Measurements from ENCODE around the gene PROM1.
A peak's percentile ranks its signal among the peaks of the same experiment; 100 is the strongest.

Gene PROM1, protein sequence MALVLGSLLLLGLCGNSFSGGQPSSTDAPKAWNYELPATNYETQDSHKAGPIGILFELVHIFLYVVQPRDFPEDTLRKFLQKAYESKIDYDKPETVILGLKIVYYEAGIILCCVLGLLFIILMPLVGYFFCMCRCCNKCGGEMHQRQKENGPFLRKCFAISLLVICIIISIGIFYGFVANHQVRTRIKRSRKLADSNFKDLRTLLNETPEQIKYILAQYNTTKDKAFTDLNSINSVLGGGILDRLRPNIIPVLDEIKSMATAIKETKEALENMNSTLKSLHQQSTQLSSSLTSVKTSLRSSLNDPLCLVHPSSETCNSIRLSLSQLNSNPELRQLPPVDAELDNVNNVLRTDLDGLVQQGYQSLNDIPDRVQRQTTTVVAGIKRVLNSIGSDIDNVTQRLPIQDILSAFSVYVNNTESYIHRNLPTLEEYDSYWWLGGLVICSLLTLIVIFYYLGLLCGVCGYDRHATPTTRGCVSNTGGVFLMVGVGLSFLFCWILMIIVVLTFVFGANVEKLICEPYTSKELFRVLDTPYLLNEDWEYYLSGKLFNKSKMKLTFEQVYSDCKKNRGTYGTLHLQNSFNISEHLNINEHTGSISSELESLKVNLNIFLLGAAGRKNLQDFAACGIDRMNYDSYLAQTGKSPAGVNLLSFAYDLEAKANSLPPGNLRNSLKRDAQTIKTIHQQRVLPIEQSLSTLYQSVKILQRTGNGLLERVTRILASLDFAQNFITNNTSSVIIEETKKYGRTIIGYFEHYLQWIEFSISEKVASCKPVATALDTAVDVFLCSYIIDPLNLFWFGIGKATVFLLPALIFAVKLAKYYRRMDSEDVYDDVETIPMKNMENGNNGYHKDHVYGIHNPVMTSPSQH

DNA sequence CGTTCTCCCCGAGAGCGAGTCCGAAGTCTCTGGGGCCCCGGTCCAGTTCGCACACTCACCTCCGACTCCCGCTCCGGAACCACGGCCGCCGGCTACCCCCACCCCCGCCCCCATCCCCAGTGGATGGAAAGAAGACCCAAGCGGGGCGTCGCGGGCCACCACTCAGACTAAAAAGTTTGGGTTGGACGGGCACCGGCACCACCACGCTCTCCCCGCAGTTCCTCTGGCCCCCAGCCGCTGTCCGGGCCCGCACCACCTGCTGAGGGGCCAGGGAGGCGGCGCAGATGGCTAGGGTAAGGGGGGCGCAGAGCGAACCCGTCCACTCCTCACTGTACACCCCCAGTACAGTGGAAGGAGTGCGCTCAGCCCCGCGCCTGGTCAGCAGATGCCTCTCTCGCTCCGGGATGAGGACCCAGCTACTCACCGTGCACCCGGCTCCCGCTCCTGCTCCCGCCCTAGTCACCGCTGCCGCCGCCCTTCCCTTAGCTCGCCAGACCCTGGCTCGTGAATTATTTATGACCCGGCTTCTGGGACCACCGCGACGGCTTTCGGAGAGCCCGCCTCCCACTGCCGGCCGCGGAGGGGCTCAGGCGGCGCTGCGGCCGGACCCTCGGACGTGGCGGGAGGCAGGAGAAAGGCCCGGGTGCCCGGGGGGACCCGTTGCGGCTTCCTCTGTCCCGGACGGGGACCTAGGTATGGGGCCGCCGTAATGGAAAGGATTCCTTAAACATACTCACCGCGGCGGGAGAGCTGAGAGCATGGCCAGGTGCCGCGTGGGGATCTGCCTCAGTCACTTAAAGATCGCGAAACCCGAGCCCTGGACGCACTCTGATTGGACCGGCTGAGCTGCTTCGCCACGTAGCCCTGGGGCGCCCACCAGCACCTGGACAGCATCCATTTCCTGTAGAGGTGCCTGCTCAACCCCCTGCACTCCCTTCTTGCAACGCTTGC lies at the start of gene PROM1:
TSS of gene PROM1 (minus strand) at position 783 of the 951 bp plus-strand sequence. CDS start 8,117 bp downstream, outside the sequence.
- no peak for DNase-seq

DNA sequence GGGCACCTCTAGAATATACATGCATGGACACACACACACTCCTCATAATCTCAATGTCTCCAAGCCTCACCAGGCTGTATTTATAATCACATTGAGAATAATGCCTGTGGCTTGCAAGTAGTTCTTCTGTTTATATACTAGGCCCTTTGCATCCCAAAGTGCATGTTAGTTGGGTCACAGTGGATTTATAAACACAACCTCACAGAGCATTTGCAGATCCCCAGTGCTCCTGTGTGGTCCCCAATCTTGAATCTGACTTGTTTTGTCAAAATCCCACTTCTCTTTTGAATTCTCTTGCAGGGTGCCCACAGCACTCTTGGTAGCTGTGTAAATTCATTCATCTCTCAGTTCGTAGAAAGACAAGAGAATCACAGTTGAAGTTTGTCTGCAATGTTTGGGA lies 49.6 kb upstream of the PROM1 start:
- no peak for DNase-seq

DNA sequence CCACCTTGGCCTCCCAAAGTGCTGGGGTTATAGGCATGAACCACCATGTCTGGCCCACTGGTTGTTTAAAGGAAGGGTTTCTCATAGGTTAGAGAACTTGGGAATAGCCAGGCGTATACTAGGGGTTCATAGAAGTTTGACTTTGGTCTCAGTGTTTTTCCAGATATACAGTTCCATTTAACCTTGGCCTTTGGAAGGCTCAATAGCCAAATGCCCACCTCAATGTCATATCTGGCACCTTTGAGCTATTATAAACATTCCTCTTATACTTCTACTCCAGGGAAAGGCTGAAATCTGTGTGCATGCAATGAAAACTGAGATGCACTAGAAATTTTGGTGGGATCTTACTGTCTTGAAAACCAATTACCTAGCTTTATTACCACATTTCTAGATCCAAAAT lies 47.5 kb upstream of the PROM1 start:
- no peak for DNase-seq

DNA sequence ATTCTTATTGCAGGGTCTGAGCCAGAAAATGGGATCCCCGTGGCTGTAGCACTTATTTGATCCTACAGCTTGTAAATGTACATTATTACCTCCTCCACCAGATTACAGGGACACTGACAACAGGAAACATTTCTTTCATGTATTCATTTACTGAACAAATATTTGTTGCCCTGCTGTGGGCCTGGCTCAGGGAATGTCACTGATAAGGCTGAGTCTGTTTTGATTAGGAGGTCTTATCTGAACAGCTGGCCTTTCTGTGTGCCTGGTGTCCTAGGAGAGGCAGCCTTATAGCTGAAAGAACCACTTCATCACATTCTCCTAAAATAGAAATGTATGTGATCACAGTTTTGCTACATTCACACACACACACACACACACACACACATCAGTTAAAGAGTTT lies 45.5 kb upstream of the PROM1 start:
- no peak for DNase-seq

DNA sequence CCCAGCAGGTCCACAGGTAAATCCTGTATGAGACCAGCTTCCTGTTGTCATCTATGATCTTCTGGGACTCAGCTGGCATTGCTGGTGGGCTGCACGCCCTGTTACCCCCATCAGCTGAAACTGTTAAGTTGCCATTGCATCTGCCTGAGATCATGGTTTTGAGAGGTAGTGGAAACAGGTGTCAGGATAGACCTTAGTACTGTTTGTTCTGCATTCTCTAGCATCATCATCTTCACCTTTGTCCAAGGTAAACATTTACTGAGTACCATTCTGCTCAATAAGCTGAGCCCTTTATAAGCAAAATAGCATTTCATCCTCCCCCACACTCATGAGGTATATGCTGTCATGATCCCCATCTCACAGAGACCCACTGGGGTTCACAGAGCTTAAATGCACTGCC lies 42.9 kb upstream of the PROM1 start:
- no peak for DNase-seq

DNA sequence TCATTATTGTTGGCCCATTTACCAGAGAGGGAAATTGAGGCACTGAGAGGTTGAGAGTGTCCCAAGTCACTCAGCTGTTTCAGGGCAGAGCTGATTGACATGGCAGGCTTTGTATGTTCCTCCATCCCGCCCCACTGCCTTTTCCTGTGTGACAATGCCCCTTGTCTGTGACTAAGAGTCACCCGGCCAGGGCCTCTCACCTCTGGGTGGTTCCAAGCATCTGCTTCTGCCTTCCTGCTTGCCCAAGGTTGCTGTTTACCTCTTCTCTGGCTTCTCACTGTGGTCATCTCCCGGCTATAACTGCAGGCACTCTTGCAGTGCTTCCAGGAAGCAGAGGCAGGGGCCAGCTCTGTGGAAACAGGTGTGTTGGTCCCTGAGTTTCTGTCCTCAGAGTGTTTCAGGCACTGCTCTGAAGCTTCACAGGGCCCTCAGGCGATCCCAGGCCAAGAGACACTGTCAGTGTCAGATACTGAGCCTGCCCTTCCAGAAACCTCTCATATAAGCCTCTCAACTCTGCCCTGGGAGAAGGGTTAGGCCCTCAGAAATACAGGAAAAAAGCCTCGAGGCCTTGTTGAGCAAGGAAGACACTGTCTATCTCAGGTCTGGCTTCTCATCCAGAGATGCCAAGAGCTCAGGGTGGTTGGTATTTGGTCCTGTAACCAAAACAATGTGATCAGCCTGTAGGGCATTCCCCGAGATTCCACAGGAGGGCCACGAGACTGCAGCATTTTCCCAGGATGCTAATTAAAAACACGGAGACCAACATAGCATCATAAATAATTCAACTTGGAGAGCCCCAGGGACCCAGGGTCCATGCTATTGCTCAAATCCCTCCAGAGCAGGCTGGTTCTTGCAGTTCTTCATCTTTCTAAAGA lies 42.0 kb upstream of the PROM1 start:
- DNase-seq = no peak

DNA sequence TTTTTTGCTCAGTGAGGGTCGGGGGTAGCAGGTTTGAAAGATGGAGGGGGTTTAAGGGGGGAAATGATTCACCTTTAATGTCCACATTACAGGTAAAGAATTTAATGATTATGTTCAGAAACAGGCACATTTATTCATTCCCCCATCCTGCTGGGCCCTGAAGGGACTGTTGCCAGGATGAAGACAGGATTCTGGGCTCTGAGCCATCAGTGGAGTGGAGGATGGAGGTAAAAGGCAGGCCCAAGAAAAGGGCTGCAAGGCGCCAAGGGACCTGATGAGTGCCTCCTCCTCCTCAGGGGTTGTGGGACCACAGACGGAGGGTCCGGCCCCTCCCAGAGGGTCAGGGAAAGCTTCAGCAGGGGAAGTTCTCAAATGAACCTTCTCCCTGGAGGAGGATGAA lies 40.4 kb upstream of the PROM1 start:
- DNase-seq = no peak

DNA sequence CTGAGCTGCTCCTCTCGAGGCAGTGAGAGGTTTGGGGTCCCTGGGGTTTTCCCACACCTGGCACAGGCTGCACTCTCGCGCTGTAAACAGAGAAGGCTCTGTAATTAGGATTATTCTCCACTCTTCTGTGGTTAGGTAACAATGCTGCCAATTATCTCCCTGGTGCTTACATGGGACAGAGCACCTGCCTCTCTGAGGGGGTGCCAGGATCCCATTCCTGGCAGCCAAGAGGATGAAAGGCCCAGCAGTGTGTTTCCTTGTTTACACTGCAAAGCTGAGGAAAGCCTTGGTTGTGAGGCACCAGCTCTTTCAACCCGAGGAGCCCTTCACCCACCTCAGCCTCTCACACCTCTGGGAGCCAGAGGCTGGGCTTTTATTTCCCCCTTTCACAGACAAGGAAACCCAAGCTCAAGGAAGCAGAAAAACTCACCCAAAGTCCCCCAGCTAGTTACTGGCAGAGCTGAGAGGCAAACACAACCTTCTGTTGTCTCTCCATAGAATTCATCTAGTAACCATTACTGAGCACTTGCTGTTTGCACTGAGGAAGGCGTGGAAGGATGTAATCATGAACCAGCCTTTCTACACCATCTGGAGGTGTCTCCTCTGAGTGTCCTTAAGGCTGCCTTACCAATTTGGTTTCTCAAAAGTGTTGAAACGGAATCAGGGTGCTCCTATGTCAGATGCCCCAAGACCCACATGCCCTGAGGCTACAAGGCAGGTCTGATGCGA lies 39.7 kb upstream of the PROM1 start:
- no peak for DNase-seq

DNA sequence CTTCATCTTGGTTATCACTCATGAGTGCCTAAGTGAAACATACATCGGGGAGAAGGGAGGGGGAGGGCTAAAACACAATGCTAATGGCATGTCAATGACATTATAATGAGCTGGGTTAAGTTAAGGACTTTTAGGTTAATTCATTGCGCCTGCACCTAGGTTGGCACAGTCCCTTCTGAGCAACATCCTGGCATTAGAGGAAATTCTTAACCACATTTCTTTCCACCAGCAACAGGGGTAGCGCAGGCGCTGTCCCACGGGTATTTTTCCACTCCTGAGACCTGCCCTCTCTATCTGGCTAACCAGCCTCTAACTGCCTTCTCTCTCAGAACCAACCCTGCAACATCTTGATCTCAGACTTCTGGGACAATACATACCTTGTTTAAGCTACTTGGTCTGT lies 39.0 kb upstream of the PROM1 start:
- peak in 1 of 2 donors; percentile 1 for DNase-seq

DNA sequence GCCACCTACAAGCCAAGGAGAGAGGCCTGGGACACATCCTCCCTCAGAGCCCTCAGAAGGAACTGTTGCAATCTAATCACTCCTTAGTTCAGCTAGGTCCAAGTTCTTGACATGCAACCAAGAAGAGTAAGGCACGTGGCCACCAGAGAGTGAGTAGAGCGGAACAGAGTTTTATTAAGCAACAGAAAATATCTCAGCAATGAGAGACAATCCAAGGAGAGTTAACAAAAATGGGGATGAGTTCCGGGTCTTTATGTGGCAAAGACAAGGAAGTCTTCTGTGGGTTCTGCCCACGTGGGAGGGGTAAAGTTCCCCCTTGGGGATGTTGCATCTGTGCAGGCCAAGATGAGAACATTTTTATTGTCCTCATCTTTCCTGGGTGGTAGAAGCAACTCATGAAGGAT lies 38.5 kb upstream of the PROM1 start:
- no peak for DNase-seq

DNA sequence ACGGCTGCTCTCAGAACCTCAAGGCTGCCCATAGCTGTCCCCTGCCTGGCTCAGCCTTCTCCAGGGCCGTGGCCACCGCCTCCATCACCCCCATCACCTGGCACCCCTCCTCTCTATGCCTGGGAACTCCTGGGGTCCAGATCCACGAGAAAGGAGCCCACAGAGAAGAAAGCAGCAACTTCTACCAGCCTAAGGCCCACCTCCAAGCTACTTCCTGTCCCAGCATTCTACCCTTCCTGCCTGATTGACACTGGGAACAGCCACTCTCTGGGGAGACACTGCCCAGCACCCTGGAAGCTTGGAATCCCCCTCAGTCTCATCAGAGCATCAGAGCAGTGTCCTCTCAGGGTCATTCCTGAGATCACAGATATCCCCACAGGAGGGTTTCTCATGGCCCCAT lies 36.9 kb upstream of the PROM1 start:
- DNase-seq = no peak

DNA sequence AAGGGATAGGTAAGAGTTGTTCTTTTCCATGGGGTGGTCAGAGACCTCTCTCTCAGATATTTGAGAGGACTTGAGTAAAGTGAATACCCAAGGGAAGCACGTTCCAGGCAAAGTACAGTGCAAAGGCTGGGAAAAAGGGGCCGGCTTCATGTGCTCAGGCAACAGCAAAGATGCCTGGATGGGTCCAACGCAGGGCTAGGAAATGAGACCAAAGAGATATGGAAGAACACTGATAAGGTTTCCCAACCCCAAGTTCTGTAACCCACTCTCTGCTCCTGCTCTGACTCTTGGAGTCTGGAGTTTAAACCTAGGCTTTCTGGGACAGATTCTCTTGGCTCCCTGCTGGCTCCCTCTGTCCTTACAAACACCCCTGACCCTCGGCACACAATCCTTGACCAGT lies 36.2 kb upstream of the PROM1 start:
- no peak for DNase-seq

DNA sequence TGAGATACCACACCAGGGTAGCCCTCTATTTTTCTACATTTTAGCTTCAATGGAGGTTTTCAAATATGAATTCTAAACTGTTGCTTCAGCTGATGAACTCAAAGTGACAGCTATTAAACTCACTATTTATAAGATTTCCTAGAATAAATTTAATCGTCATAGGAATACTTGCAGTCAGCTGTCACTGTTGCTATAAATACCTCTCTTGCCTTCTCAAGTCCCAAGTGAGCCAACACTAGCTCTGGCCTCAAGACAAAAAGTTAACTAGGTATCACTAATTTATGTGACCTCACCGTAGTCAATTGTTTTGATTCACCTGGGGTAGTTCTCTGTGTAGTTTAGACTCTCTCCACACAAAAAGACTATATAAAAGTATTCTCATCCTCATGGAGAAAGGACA lies 34.3 kb upstream of the PROM1 start:
- no peak for DNase-seq

DNA sequence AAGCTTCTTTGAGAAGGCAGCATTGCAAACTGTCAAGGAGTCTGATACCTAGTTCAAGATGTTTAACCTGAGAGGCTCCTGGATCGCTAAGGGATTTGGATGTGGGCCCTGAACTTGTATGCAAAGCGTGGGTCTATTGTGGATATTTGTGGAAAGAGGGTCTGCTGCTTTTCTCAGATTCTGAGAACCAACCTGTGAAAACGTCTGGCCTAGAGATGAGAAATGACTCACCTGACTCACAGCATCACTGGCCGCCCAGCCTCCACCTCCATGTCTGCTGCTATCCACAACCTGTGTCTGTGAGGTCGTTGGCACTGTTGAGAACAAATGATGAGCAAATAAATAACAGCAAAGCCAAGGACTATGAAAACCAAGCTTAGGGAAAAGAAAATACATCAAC lies 33.3 kb upstream of the PROM1 start:
- no peak for DNase-seq

DNA sequence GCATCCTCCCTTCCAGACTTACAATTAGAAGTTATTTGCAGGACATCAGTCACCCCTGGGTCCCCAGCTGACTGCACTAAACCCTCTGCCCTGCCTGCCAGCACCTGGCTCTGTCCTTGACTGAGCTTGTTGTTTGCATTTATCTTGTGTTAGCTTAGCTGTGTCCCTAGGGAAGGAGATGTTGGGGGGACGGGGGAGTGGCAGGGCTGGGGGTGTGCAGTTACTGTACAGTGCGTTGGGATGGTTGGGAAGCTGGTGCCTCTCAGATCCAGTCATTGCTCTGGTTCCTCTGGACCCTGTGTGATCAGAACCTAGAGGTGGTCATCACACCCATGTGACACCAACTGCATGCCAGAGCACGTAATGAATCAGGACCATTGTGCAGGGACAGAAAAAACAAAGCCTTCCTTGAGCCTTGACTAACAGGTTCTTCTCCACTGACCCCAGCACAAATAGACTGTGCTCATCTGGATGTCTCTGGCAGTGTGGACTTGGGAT lies 32.7 kb upstream of the PROM1 start:
- DNase-seq = no peak

DNA sequence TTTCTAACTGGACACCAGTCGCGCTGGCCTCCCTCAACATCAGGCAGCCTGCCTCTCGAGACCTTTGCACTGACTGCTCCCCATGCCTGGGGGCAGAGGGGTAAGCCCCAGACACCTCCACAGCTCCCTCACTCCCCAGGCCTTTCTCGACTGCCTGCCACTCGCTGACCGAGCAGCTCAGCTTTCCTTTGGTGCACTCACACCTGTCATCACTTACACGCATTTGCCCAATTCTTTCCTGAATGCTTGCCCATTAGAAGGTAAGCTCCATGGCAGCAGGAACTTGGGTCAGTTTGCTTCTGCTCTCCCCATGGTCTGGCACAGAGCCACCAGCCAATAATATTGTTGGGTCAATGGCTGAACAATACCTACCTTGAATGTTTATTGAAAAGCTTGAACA lies 32.2 kb upstream of the PROM1 start:
- no peak for DNase-seq

DNA sequence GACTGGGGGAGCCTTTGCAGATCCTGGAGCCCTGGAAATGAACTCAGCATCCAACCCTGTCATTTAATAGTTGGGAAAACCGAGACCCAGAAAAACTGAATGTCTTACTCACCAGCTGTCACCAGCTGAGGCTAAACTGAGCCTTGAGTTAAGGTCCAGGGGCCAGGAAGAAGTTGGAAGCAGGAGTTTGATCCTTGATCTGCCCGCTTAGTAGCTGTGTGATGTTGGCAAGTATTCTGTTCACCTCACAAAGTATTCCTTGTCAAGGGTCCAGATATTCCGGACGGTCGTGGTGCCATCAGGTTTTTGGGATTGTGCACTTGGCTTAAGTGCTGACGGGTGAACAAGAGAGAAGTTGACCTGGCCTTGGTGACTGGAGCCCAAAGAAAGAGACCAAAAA lies 30.7 kb upstream of the PROM1 start:
- DNase-seq = no peak

DNA sequence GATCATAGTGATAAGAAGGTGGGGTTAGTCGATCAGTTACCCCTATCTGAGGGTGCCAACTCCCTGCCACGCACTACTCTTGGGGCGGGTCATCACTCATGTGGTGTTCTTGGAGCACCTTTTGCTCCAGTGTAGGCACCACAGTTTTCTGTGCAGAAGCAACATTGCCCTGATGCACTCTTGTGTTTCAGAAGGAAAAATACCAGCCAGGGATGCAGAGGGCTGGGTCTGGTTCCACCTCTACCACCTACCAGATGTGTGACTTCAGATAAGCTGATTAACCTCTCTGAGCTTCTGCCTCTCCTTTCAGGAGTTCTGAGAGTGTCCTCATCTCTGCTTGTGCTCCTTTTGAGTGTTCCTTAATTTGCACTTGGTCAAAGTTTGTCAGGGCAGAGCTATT lies 29.9 kb upstream of the PROM1 start:
- no peak for DNase-seq

DNA sequence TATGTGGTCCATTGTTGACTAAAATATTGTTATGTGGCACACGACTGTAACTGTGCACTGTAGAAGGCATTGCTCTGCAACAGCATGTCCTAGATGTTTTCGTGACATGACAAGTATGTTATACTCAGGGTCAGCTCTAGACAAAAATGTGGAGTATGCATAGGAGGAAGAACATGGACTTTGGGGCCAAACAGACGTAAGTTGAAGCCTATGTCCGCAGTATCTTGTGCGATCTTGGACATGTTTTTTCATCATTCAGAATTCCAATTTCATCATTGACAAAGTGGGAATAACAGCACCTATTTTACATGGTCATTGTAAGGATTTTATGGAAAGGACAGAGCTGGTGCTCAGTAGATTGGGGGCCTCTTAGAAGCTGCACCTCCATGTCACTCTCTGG lies 27.7 kb upstream of the PROM1 start:
- no peak for DNase-seq

DNA sequence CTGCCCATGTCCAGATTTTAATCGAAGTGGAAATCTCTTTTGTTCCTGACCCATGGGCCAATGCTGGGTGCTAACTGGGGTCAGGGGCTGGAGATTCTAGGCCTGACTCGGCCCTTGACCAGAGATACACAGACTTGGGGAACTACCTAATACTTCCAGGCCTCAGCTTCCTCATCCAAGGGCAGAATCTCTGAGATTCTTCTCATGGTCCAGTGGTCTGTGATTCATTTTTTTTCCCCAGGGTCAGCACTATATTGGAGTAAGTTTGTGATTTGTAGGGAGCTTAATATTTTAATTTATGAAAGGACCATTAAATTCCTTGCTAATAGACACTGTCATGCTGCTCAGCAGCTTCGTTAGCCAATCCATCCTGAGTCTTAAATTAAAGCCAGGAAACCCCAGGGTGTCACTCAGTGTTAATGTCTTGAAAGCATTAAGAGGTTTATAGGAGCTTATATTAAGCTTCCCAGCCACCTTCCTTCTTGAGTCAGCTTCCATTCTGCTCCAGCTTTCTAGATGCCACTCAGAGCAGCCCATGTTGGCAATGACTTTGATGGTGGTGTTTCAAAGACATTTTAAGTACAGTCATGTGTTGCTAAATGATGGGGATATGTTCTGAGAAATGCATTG lies 27.0 kb upstream of the PROM1 start:
- DNase-seq = no peak

DNA sequence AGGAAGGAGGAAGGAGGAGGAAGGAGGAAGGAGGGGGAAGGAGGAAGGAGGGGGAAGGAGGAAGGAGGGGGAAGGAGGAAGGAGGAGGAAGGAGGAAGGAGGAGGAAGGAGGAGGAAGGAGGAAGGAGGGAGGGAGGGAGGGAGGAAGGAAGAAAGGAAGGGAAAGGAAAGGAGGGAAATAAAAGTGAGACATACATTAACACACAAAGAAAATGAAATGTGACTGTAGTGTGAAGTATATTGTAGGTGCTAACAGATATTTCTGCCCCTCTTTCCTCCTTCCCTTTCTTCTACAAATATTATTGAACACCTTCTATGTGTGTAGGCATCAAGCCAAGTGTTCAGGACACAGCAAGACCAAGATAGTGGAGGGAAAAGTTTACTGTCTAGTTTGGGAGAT lies 26.4 kb upstream of the PROM1 start:
- no peak for DNase-seq
